ENCODE results near the gene OR51V1.
"Not testable (repeated sequence)": the region's sequence is repeated elsewhere in the genome, so short reads cannot be mapped to it uniquely, and the experiment has no call there.

OR51V1 gene

GRCh38 chr11:5165898-5166297 is 34.6 kb downstream of the OR51V1 start:
- DNase-seq (ENCODE audit: low read depth in 2 of 2) = not testable (repeated sequence)

- DNase-seq (ENCODE audit: low read depth in 2 of 2) = not testable (repeated sequence)
These were observed 35.7 kb downstream of the OR51V1 start for GRCh38 chr11:5164807-5165206.

DNA sequence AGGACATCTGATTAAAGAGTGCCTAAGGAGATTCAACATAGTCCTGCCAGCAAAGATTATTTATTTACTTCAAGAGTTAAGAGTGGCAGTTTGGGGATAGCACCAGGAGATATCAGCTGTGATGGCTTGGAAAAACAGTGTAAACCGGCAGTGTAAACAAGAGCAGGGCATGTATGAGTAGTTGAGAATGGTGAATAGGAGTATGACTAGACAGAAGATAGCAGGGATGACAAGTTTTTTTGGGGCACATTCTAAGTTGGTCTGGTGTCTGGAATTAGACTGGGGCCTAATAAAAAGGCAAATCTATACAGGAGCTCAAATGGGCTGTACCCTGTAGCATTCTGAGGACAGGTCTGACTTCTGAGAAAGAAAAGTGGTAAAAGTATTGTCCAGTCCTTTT is 39.4 kb downstream of the OR51V1 start:
- DNase-seq (ENCODE audit: low read depth in 2 of 2) = not testable (repeated sequence)

DNA sequence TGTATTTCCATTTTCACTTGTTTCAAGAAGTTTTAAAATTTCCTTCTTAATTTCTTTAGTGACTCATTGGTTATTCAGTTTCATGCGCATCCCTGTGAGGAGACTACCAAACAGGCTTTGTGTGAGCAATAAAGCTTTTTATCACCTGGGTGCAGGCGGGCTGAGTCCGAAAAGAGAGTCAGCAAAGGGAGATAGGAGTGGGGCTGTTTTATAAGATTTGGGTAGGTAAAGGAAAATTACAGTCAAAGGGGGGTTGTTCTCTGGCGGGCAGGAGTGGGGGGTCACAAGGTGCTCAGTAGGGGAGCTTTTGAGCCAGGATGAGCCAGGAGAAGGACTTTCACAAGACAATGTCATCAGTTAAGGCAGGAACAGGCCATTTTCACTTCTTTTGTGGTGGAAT is 40.3 kb downstream of the OR51V1 start:
- not testable (repeated sequence) for DNase-seq (ENCODE audit: low read depth in 2 of 2)

GRCh38 chr11:5159806-5160205 is 40.7 kb downstream of the OR51V1 start:
- DNase-seq (ENCODE audit: low read depth in 2 of 2) = no peak

DNA sequence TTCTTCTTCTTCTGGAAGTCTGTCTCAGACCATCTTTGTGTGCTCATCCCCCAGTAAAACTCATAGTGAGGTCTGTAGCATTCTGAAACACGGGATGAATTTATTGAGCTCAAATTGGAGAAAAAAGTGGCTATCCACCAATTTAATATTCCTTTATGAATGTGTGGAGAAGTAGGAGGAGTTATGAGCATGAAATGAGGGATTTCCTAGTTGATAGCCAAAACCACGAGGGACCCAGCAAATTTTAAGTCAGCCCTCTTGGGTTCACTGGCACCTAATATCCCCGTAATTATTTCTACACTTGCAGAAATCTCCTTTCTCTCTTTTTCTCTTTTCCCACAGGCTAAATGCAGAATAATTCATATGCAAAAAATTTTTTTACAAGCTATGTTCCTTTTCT is 45.8 kb downstream of the OR51V1 start, which contains the start of gene OR52A1:
Gene OR52A1 (minus strand): TSS at position 101 of the 400 bp plus-strand sequence. CDS start 2,388 bp downstream, outside the sequence.
- no peak for DNase-seq (ENCODE audit: low read depth in 2 of 2)

- DNase-seq (ENCODE audit: low read depth in 2 of 2) = no peak
These were observed 46.7 kb downstream of the OR51V1 start for GRCh38 chr11:5153574-5154431.

DNA sequence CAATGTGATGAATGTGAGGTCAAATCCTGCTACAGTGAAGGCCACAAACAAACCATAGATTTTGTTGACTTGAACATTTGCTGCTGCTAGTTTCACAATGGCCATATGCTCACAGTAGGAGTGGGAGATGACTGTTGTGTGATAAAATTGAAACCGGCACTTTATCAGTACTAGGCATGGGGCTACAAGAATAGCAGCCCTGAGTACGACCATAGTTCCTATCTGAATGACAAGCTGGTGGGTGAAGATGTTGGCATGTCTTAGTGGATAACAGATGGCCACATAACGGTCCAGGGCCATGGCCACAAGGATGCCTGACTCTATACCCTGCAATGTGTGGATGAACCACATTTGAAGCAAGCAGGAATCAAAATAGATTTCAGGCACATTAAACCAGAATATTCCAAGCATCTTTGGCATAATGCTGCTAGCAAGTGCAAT is 48.7 kb downstream of the OR51V1 start:
- DNase-seq (ENCODE audit: low read depth in 2 of 2) = no peak
